Dendritic cell treated with granulocyte-macrophage colony-stimulating factor and Interleukin-4, amounts not matched to agents 40 ng/mL and 50 ng/mL, for 4 days (primary cell): Measurements from ENCODE around the gene ZNF526.
A peak's percentile ranks its signal among the peaks of the same experiment; 100 is the strongest.

Experiments used
- H3K27ac Mint-ChIP-seq: one replicate; pipeline ENCODE4 v1.8.0; 2022; ENCODE audit warnings: mild to moderate bottlenecking, mixed read lengths
- H3K27me3 Mint-ChIP-seq: one replicate; pipeline ENCODE4 v1.8.0; 2022; ENCODE audit warnings: mild to moderate bottlenecking, mixed read lengths
- H3K36me3 Mint-ChIP-seq: one replicate; pipeline ENCODE4 v1.8.0; 2022; ENCODE audit warnings: low read depth, mixed read lengths
- H3K4me1 Mint-ChIP-seq: one replicate; pipeline ENCODE4 v1.8.0; 2022; ENCODE audit warnings: low read depth, mixed read lengths
- H3K4me3 Mint-ChIP-seq: one replicate; pipeline ENCODE4 v1.8.0; 2022; ENCODE audit warnings: mild to moderate bottlenecking, moderate library complexity, mixed read lengths
- H3K9me3 Mint-ChIP-seq: one replicate; pipeline ENCODE4 v1.8.0; 2022; ENCODE audit warnings: mixed read lengths
- intact Hi-C: fragments of 100-400 bp; cut with micrococcal nuclease; formaldehyde crosslinking; loops from one replicate; pipeline ENCODE4 v1.15.0; 2022

Gene ZNF526

GRCh38 chr19:42219812-42220750, at the start of gene ZNF526:
Gene ZNF526 (plus strand): TSS chr19:42220312. CDS start chr19:42224404, 4,092 bp downstream.
- Mint-ChIP-seq H3K27ac (peak within 1 kb of the TSS; percentile 85), H3K27me3 (no peaks in the 10 kb centered on the region), H3K4me3 (peak within 1 kb of the TSS; percentile 94), H3K9me3 (no peaks in the 10 kb centered on the region), H3K36me3 (peaks cover 64% of the 10 kb centered on the region), H3K4me1 (peaks cover 55% of the 10 kb centered on the region)
- intact Hi-C loops = loop anchor here (1.0 kb wide), 1 partner anchor 24 kb away; no protein-coding TSS in a partner anchor

- Mint-ChIP-seq H3K27me3 (peaks cover 27% of the 10 kb centered on the region), H3K4me1 (peaks cover 9% of the 10 kb centered on the region), H3K27ac (no peak overlapping the region), H3K4me3 (no peak overlapping the region), H3K9me3 (no peaks in the 10 kb centered on the region), H3K36me3 (no peaks in the 10 kb centered on the region)
- intact Hi-C loops = no loop called here
Measured at GRCh38 chr19:42170715-42171114, 49.4 kb upstream of the ZNF526 start.

GRCh38 chr19:42172261-42172660, 47.9 kb upstream of the ZNF526 start:
- Mint-ChIP-seq H3K4me1 (peaks cover 18% of the 10 kb centered on the region), H3K36me3 (no peaks in the 10 kb centered on the region), H3K27me3 (peaks cover 32% of the 10 kb centered on the region), H3K27ac (no peak overlapping the region), H3K4me3 (no peak overlapping the region), H3K9me3 (no peaks in the 10 kb centered on the region)
- intact Hi-C loops = no loop called here

- H3K4me1 Mint-ChIP-seq = peaks cover 18% of the 10 kb centered on the region
- H3K36me3 Mint-ChIP-seq = no peaks in the 10 kb centered on the region
- H3K4me3 Mint-ChIP-seq = no peak overlapping the region
- H3K27me3 Mint-ChIP-seq = peaks cover 31% of the 10 kb centered on the region
- intact Hi-C loops = no loop called here
- no peak overlapping the region for H3K27ac Mint-ChIP-seq
- no peaks in the 10 kb centered on the region for H3K9me3 Mint-ChIP-seq
Measured at GRCh38 chr19:42173695-42174094, 46.4 kb upstream of the ZNF526 start.

- intact Hi-C loops = no loop called here
- Mint-ChIP-seq H3K36me3 (no peaks in the 10 kb centered on the region), H3K27ac (no peak overlapping the region), H3K4me1 (peaks cover 18% of the 10 kb centered on the region), H3K27me3 (peaks cover 31% of the 10 kb centered on the region), H3K4me3 (no peak overlapping the region), H3K9me3 (no peaks in the 10 kb centered on the region)
Measured at GRCh38 chr19:42174188-42174587, 45.9 kb upstream of the ZNF526 start.

- Mint-ChIP-seq H3K27me3 (peaks cover 27% of the 10 kb centered on the region), H3K27ac (no peak overlapping the region), H3K36me3 (no peaks in the 10 kb centered on the region), H3K9me3 (no peaks in the 10 kb centered on the region), H3K4me3 (no peak overlapping the region), H3K4me1 (peaks cover 18% of the 10 kb centered on the region)
- intact Hi-C loops = no loop called here
Measured at GRCh38 chr19:42174958-42175734, 45.0 kb upstream of the ZNF526 start.

- peaks cover 27% of the 10 kb centered on the region for H3K27me3 Mint-ChIP-seq
- H3K4me1 Mint-ChIP-seq = peaks cover 18% of the 10 kb centered on the region
- H3K36me3 Mint-ChIP-seq = no peaks in the 10 kb centered on the region
- H3K27ac Mint-ChIP-seq = no peak overlapping the region
- H3K4me3 Mint-ChIP-seq = peak overlapping the region; percentile 76
- no peaks in the 10 kb centered on the region for H3K9me3 Mint-ChIP-seq
- intact Hi-C loops = no loop called here
Measured at GRCh38 chr19:42175952-42176648, 44.0 kb upstream of the ZNF526 start.

- Mint-ChIP-seq H3K9me3 (no peaks in the 10 kb centered on the region), H3K36me3 (no peaks in the 10 kb centered on the region), H3K27me3 (peaks cover 27% of the 10 kb centered on the region), H3K27ac (no peak overlapping the region), H3K4me3 (peak overlapping the region; percentile 76), H3K4me1 (peaks cover 18% of the 10 kb centered on the region)
- intact Hi-C loops = no loop called here
Measured at GRCh38 chr19:42176649-42176989, 43.5 kb upstream of the ZNF526 start.

- intact Hi-C loops = no loop called here
Measured at GRCh38 chr19:42176990-42177685, 43.0 kb upstream of the ZNF526 start.

GRCh38 chr19:42177686-42178019, 42.5 kb upstream of the ZNF526 start:
- Mint-ChIP-seq H3K4me1 (peaks cover 28% of the 10 kb centered on the region), H3K4me3 (no peak overlapping the region), H3K27ac (no peak overlapping the region), H3K36me3 (no peaks in the 10 kb centered on the region), H3K27me3 (peaks cover 31% of the 10 kb centered on the region), H3K9me3 (no peaks in the 10 kb centered on the region)
- intact Hi-C loops = no loop called here

More at GRCh38 chr19:42176990-42177685, 43.0 kb upstream of the ZNF526 start:
- Mint-ChIP-seq H3K4me1 (peaks cover 23% of the 10 kb centered on the region), H3K27ac (no peak overlapping the region), H3K27me3 (peaks cover 30% of the 10 kb centered on the region), H3K36me3 (no peaks in the 10 kb centered on the region), H3K4me3 (no peak overlapping the region), H3K9me3 (no peaks in the 10 kb centered on the region)

GRCh38 chr19:42178791-42179674, 41.1 kb upstream of the ZNF526 start:
- no peak overlapping the region for H3K27ac Mint-ChIP-seq
- intact Hi-C loops = no loop called here
- peaks cover 40% of the 10 kb centered on the region for H3K4me1 Mint-ChIP-seq
- H3K36me3 Mint-ChIP-seq = no peaks in the 10 kb centered on the region
- H3K27me3 Mint-ChIP-seq = peaks cover 28% of the 10 kb centered on the region
- H3K4me3 Mint-ChIP-seq = no peak overlapping the region
- H3K9me3 Mint-ChIP-seq = no peaks in the 10 kb centered on the region

GRCh38 chr19:42184401-42184861, 35.7 kb upstream of the ZNF526 start:
- Mint-ChIP-seq H3K27me3 (peaks cover 7% of the 10 kb centered on the region), H3K4me3 (no peak overlapping the region), H3K4me1 (peaks cover 54% of the 10 kb centered on the region), H3K9me3 (no peaks in the 10 kb centered on the region), H3K27ac (peak overlapping the region; percentile 83), H3K36me3 (no peaks in the 10 kb centered on the region)
- intact Hi-C loops = loop anchor here (1.0 to 2.0 kb wide), 4 partner anchors 14 to 76 kb away; partner anchors contain the start of genes DEDD2 and POU2F2
